GM18519 (cell line): Measurements from ENCODE around the gene ITGB3.
"Not testable (repeated sequence)": the region's sequence is repeated elsewhere in the genome, so short reads cannot be mapped to it uniquely, and the experiment has no call there.

ENCODE experiments used
- ATAC-seq: cut with Tn5 transposase; IDR thresholded peaks from one replicate; pipeline ENCODE4 v1.9.1; 2021; ENCODE audit warnings: mild to moderate bottlenecking, moderate library complexity; ENCODE audit not compliant: unreplicated experiment, low FRiP score

ITGB3 gene

DNA sequence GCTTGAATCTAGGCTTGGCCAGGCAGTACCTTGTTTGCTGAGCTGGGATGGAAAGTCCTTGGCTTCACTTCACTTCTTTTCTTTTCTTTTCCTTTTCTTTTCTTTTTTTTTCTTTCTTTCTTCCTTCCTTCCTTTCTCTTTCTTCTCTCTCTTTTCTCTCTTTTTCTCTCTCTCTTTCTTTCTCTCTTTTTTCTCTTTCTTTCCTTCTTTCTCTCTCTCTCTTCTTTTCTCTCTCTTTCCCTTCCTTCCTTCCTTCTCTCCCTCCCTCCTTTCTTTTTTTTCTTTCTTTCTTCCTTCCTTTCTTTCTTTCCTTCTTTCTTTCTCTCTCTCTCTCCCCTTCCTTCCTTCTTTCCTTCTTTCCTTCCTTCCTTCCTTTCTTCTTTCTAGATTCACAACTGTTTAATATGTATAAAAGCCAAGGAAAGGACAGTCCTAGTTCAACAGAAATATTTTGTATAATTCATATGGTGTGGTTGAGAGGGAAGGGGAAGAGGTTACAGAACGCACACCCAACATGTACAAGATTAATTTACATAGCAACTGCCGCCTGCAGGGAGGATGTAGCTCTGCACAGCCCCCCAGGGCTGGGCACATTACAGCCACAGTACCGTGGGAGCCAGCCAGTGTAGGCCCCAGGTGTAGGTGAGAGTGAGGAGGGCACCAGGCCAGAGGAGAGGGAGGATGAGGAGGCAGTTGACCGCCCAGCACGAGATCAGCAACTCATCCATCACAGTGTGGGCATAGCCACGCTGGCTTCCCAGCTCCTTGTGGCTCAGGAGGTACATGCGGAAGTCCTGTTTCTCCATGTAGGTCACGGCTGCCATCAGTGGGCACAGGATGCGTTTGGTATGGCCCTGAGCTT lies 9.7 kb upstream of the ITGB3 start:
- ATAC-seq: no peak

GRCh38 chr17:47244697-47245096 lies 8.9 kb upstream of the ITGB3 start:
- ATAC-seq: no peak

DNA sequence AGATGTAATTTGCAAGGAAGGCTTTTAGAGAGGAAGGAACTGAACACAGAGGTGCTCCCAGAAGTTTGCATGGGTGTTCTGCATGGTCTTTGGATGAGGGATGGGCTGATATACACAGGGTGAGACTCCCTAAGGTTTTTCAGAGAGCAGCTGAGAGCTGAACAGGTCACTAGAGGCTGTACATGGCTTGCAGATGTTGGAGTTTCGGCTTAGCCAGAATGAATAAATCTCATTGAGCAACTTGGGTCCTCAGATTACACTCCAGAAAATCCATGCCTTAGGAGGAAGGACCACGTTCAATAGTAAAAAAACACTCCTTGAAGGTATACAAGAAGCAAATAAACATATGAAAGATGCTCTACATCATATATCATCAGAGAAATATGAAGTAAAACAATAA lies 7.5 kb upstream of the ITGB3 start:
- ATAC-seq: no peak

- no peak for ATAC-seq
Observed at GRCh38 chr17:47250855-47251254, 2.8 kb upstream of the ITGB3 start.

DNA sequence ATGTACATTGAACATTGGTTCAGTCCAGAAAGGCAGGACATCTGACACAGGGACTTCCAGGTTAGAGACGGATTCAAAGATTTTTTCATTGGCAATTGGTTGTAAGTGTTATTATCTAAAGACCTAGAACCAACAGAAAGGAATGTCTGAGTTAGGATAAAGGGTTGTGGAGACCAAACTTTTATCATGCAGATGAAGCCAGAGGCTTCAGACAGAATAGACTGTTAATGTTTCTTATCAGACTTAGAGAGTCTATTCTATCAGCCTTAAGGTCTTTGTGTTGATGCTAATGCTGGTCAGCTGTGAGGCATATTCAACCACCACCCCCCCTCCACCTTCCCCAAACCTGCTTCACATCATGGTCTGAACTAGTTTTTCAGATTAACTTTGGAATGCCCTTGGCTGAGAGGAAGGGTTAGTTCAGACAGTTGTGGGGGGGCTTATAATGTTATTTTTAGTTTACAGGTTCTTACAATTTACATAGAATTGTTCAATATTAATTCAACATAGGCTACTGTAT lies 2.1 kb upstream of the ITGB3 start:
- ATAC-seq: no peak

GRCh38 chr17:47252209-47252608 lies 1.4 kb upstream of the ITGB3 start:
- no peak for ATAC-seq

DNA sequence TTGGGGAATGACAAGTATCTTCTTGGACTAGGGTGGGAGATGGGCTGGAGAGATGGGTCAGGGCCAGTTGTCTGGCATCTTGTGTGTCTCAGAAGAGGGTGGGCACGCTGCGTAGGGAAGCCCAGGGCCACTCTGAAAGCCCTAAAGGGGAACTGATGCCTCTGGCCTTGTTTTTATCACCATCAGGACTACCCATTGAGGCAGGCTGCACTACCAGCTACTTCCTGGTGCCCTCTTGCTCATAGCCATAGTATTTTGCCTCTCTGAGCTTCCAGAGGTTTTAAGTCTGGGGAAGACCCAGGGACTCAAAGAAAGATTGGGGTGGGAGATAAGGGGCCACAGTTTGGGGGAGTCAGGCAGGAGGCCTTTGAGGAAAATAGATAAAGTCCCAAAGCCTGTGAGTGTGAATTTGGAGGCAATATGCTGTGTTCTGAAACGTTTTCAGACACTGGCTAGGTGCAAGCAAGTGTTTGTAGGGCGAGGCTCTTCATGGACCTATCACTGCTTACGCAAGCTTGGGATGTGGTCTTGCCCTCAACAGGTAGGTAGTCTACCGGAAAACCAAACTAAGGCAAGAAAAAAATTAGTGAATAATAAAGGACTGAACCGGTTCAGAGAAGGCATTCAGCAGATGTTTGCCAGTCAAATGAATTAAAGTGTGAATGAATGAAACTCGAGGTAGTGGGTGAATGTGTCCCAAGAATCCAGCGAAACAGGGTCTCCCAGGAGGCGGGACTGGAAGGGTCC lies 688 bp upstream of the ITGB3 start:
- ATAC-seq: no peak

DNA sequence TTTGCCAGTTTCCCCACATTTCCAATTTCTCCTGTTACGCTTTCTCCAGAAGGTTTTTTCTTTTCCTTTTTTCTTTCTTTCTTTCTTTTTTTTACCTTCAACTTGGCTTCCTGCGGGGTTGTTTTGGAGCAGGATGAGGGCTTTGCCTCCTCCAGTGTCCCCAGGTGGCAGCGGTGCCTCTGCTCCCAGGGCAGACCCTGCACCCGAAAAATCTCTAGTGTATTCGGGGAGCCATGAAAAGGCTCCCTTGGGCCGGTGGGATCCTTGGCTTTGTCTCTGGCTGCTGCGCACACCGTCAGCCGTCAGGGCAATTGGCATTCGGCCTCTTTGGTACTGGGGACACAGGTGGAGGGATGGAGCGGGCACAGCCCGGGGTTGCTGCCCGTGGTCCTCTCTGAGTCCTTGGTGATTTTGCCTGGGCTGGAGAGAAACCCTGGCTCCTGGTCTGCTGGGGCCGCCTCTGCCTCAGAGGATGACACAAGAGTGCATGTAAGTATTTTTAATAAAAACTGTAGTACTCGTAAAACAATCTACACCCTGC lies 846 bp downstream of the ITGB3 start:
- no peak for ATAC-seq

- ATAC-seq: no peak
Observed at GRCh38 chr17:47257651-47258339, 4.2 kb downstream of the ITGB3 start.

GRCh38 chr17:47262586-47262985 lies 9.0 kb downstream of the ITGB3 start:
- ATAC-seq: no peak

DNA sequence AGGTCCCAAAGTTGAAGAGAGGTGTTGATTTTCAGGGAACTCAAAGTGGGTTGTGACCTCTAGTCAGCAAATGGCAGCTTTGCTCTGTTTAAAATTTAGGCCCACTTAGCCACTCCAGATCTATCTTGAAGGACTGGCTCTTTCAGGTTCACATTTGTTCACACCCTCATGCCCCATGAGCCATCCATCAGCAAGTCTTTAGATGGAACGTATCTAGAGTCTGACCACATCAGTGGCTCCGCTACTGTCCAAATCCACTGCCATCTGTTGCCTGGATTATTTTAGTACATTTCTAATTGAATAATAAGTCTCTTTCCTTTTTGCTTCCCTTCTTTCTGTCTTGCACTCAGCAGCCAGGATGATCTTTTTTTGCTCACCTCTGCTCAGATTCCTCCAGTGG lies 10.5 kb downstream of the ITGB3 start:
- ATAC-seq: no peak

DNA sequence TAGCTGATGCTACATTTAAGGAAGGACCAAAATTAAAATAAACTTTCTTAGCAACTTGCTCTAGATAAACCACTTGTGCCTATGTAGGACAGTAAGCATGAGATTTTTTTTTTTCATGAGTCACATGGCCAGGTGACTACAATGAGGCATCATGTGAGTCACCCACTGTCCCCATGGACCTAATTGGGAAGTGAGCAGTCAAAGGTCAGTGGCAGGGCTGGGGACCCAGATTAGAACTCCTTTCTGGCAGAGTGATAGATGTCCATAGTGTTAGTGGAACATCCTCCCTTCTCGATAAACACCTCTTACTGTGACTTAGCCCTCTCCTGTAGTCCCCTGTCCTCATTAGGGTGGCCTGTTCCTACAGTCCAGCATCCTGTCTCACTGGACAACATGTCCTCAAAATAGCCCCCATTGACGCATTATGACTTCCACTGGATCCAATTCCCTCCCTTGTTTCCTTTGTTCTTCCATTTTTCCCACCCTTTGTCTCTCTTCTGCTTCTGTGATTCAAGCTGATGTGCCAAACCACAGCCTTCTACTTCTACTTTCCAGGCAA lies 12.4 kb downstream of the ITGB3 start:
- no peak for ATAC-seq

DNA sequence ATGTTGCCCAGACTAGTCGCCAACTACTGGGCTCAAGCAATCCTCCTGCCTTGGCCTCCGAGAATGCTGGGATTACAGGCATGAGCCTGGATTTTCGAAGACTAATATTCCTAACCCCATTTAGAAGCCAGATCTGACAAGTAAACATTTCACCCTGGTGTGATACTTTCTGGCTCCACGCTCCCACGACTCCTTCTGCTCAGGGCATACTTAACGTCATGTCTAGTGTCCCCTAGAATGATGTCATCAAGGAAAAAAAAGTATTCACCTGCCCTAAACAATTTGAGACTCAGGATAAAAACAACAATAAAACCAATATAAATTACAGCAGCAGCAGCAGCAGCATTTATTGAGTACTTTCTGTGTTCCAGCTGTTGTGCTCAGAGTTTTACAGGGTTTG lies 13.2 kb downstream of the ITGB3 start:
- no peak for ATAC-seq

- no peak for ATAC-seq
Observed at GRCh38 chr17:47267354-47267828, 13.8 kb downstream of the ITGB3 start.

DNA sequence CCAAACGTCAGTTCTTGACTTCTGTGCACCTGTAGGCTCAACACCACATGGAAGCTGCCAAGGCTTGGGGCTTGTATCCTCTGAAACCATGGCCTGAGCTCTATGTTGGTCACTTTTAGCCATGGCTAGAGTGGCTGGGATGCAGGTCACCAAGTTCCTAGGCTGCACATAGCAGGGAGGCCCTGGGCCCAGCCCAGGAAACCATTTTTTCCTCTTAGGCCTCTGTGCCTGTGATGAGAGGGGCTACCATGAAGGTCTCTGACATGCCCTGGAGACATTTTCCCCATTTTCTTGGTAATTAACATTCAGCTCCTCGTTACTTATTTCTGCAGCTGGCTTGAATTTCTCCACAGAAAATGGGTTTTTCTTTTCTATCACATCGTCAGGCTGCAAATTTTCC lies 15.3 kb downstream of the ITGB3 start:
- ATAC-seq: not testable (repeated sequence)

DNA sequence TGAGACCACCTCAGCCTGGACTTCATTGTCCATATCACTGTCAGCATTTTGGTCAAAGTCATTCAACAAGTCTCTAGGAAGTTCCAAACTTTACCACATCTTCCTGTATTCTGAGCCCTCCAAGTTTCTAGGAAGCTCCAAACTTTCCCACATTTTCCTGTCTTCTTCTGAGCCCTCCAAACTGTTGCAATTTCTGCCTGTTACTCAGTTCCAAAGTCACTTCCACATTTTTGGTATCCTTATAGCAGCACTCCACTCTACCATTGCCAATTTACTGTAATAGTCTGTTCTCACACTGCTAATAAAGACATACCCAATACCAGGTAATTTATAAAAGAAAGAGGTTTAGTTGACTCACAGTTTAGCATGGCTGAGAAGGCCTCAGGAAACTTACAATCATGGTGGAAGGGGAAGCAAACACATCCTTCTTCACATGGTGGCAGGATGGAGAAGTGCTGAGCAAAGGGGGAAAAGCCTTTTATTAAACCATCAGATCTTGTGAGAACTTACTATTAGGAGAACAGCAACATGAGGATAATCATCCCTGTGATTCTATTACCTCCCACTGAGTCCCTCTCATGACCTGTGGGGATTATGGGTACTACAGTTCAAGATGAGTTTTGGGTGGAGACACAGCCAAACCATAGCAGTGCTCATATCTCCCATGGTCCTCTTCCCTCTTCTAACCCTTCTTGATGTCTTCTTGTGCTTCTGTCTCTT lies 16.1 kb downstream of the ITGB3 start:
- not testable (repeated sequence) for ATAC-seq

DNA sequence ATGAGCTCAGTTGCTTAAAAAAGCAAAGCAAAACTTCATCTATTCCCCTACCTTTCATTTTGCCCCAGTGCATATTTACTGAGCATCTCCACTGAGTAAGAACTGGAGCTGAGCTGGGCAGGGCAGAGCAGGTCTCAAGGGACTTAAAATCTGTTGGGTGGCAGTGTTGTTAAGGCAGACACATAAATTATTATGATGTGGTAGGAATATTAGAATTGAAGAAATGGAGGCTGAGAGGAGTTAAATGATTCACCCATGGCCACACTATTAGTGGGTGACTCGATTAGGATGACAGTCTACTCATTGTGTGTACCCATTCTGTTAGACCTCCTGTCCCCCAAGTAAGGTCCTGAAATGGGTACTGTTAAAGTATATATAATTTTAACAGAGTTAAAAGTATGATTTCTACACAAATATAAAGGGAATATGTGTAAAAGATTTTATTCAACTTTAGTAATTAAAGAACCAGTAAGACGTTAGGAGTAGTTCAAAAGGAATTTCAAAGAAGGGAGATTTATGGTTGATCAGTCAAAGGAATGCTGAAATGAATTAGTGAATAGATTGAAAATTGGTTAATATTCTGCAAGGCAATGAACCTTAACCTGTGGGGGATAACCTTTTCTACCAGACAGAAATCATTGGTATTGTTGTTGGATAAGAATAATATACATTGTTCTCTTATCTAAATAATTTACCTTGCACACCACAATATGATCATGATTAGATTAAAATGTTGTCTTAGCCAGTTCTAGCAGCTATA lies 17.5 kb downstream of the ITGB3 start:
- no peak for ATAC-seq

DNA sequence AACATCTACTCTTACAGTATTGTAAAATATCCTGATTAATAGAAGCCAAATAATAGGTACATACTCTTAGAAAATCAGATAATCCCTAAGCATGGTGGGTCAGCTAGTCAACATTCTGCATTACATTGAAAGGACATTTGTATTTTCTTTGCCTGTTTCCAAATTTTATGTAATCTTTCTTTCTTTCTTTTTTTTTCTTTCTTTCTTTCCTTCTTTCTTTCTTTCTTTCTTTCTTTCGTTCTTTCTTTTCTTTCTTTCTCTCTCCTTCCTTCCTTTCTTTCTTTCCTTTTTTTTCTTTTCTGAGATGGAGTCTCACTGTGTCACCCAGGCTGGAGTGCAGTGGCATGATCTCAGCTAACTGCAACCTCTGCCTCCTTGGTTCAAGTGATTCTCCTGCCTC lies 18.9 kb downstream of the ITGB3 start:
- ATAC-seq: no peak

GRCh38 chr17:47273245-47273644 lies 19.6 kb downstream of the ITGB3 start:
- no peak for ATAC-seq
